HepG2 (cell line): ENCODE results near the gene NUP54. TPM values are rescaled to one million over a fixed set of nuclear protein-coding genes. Genes with fewer than 3 reads are reported as not detected.

Source experiments
- BCLAF1 ChIP-seq: fragments of 450-650 bp; IDR thresholded peaks from 2 replicates; pipeline ENCODE4 v1.6.1; 2017; ENCODE audit warnings: mild to moderate bottlenecking
- DPF2 ChIP-seq: sonication (generic); formaldehyde crosslinking; IDR thresholded peaks from 2 replicates; pipeline ENCODE4 v1.4.0; 2020; ENCODE audit warnings: mild to moderate bottlenecking, low read depth, missing genetic modification reagents, borderline replicate concordance
- HNF4G ChIP-seq, 2 experiments: sonication (generic) in 1 of 2; formaldehyde crosslinking in 1 of 2; IDR thresholded peaks; 2 replicates each; pipeline versions ENCODE4 v1.4.0 to v1.6.1; 2011 to 2020; ENCODE audit warnings: borderline replicate concordance in 2 of 2, low read depth in 2 of 2, mild to moderate bottlenecking in 2 of 2, low read length in 1 of 2, missing genetic modification reagents in 1 of 2, moderate library complexity in 1 of 2
- LRRFIP1 ChIP-seq: sonication (generic); formaldehyde crosslinking; conservative IDR thresholded peaks from 2 replicates; pipeline ENCODE4 v1.4.0; 2020; ENCODE audit warnings: missing genetic modification reagents
- MLX ChIP-seq: IDR thresholded peaks from 2 replicates; pipeline ENCODE4 v1.6.1; 2016
- SRSF4 ChIP-seq: fragments of 200-400 bp; formaldehyde crosslinking; IDR thresholded peaks from one replicate; pipeline ENCODE4 v1.6.1; 2018; ENCODE audit warnings: mild to moderate bottlenecking, low read depth, low read length, moderate library complexity; ENCODE audit not compliant: poor library complexity, severe bottlenecking
- ZBTB7B ChIP-seq: sonication (generic); formaldehyde crosslinking; IDR thresholded peaks from 2 replicates; pipeline ENCODE4 v1.4.0; 2020; ENCODE audit warnings: missing genetic modification reagents
- ZNF646 ChIP-seq: sonication (generic); formaldehyde crosslinking; IDR thresholded peaks from 2 replicates; pipeline ENCODE4 v1.9.0; 2021; ENCODE audit warnings: mild to moderate bottlenecking, missing genetic modification reagents
- ZNF687 ChIP-seq: sonication (generic); formaldehyde crosslinking; IDR thresholded peaks from 2 replicates; pipeline ENCODE4 v1.5.1; 2020; ENCODE audit warnings: mild to moderate bottlenecking, missing genetic modification reagents, moderate library complexity
- ZNF891 ChIP-seq: sonication (generic); formaldehyde crosslinking; IDR thresholded peaks from 2 replicates; pipeline ENCODE4 v1.5.0; 2020; ENCODE audit warnings: mild to moderate bottlenecking, missing genetic modification reagents
- polyA plus RNA-seq, 8 experiments: library from polyadenylated mRNA; depleted of rRNA in 3 of 8; stranded (reverse) in 7 of 8; unstranded in 1 of 8; fragments of >200 nt; fragmentation: Illumina TruSeq in 4 of 8; extraction: Trizol in 4 of 8; gene quantifications; 2 replicates each; pipeline versions ENCODE4 v1.2.1 to v1.2.3, GENCODE V29; 2011 to 2016; ENCODE audit warnings: low read depth in 4 of 8, missing spikeins in 1 of 8, mixed read lengths in 1 of 8; ENCODE audit not compliant: insufficient read depth in 1 of 8
- total RNA-seq, 5 experiments: library from RNA; depleted of rRNA; stranded (reverse); fragments of >200 nt; fragmentation: Illumina TruSeq; extraction: Trizol; gene quantifications; 2 replicates each; pipeline ENCODE4 v1.2.3, GENCODE V29; 2016; ENCODE audit warnings: low read depth in 1 of 5

Gene NUP54
- total and polyA plus RNA-seq, 2 of the 13 experiments (the other 11 are each of a cell fraction or from before 2014, with no cell fraction given), result 36.1 to 69.3 TPM

- TF ChIP-seq ZNF891, result no peak
- TF ChIP-seq HNF4G (IDR thresholded peaks at IDR 0.05; ENCODE audit: borderline replicate concordance, low read depth, low read length), result no peak
- no peak for TF ChIP-seq HNF4G (CRISPR knock-in tag; IDR thresholded peaks at IDR 0.05; ENCODE audit: borderline replicate concordance, low read depth)
- TF ChIP-seq SRSF4, result no peak
- TF ChIP-seq ZBTB7B (CRISPR knock-in tag), result no peak
- TF ChIP-seq ZNF687 (CRISPR knock-in tag), result no peak
- TF ChIP-seq MLX (CRISPR knock-in tag), result peak; percentile 75
- no peak for TF ChIP-seq LRRFIP1 (CRISPR knock-in tag)
- no peak for TF ChIP-seq DPF2
- no peak for TF ChIP-seq BCLAF1
- peak; percentile 73 for TF ChIP-seq ZNF646 (CRISPR knock-in tag)
Observed at GRCh38 chr4:76087007-76087769, 61.0 kb downstream of the NUP54 start (continued).
